HG03342 (cell line): ENCODE data around the gene HGD.
"Not testable (repeated sequence)": the region's sequence is repeated elsewhere in the genome, so short reads cannot be mapped to it uniquely, and the experiment has no call there.

Source experiments
- ATAC-seq: cut with Tn5 transposase; IDR thresholded peaks from one replicate; pipeline ENCODE4 v1.9.1; 2021; ENCODE audit warnings: mild to moderate bottlenecking, moderate library complexity; ENCODE audit not compliant: unreplicated experiment

HGD gene

DNA sequence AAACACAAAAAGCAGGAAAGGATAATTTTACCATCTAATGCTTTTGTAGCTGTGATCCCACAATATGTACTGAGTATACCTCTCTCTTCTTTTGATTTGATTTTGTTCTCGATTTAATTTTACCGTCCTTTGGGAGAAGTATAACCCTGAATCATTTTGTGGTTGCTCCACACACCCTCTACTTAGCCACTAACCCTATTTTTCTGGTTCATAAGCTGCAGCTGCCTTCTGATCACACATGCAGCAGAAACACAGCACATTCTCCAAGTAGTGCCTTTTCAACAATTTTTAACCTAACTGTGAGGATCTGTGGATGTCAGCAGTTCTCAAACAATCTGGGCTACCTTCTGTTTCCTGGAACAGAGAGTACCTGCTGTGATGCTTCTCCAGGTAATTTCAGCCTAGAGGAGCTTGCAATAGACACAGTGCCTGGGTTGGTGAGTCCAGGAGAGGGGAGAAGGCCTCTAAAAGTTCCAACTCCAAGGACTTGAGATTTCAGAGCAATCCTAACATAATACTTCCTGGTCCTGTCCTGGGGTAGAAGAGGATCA is 40.3 kb downstream of the HGD start:
- no peak for ATAC-seq

DNA sequence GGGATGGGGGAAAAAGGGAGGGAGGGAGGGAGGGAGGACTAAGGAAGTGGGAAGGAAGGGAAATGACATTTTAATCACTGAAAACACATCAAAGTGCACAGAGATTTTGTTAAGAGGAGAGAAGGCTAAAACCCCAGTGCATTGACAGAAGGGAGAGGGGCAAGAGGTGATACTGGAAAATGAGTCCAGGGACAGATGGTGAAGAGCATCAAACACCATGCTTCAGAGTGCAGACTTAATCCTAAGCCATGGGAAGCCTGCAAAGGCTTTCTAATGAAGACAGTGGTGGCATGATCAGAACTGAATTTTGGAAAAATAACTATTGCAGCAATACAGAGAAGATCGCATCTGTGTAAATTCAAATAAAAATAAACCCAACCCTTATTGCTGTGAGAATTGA is 41.8 kb downstream of the HGD start:
- ATAC-seq, result no peak

DNA sequence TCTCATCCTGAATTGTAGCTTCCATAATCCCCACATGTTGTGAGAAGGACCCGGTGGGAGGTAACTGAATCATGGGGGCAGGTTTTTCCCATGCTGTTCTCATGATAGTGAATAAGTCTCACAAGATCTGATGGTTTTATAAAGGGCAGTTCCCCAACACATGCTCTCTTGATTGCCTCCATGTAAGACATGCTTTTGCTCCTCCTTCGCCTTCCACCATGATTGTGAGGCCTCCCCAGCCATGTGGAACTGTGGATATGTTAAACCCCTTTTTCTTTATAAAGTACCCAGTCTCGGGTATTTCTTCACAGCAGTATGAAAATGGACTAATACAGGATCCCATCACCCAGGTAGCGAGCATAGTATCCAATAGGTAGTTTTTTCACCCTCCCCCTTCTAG is 43.2 kb downstream of the HGD start:
- ATAC-seq, result not testable (repeated sequence)

DNA sequence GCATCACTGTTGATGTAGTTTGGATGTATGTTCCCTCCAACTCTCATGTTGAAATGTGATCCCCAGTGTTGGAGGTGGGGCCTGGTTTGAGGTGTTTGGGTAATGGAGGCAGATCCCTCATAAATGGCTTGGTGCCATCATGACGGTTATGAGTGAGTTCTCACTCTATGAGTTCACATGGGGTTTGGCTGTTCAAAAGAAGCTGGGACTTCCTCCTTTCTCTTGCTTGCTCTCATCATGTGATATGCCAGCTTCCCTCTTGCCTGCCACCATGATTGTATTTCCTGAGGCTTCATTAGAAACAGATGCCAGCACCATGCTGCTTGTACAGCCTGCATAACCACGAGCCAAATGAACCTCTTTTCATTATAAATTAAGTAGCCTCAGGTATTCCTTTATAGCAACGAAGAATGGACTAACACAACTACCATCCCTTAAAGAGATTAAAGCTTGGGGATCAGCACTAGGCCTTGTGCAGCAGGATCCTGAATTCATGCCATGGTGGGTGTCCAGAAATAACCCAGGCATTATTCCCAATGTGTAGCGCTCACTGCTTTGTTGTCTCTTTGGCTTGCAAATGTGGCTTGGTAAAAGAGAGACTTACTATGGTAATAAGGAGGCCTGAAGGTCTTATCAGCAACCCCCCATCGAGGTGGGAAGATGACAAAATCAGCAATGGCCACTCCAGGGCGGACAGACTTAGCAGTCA is 44.0 kb downstream of the HGD start:
- ATAC-seq, result no peak

DNA sequence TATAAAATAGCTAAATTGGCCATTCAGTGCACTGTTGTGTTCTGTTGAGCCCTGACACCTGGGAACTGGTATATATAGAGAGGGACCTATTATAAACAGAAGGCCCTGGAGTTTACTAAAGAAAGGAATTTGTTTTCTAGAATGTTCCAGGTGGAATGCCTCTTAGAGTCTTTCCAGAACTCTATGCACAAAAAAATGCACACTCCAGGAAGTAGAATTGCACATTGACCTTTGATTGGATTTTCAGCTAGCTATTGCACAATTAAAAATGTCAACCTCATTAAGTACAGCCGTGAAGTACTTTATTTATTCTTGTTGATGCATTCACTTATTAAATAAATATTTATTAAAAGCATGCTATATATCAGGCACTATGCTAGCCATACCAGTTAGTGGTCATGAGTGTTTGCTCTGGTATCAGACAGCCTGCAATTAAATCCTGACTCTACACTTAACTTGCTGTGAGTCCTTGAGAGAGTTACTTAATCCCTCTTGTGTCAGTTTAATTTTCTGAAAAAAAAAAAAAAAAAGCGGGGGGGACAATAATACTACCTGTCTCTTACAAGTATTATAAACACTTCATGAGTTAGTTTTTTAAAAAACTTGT is 45.1 kb downstream of the HGD start:
- no peak for ATAC-seq

DNA sequence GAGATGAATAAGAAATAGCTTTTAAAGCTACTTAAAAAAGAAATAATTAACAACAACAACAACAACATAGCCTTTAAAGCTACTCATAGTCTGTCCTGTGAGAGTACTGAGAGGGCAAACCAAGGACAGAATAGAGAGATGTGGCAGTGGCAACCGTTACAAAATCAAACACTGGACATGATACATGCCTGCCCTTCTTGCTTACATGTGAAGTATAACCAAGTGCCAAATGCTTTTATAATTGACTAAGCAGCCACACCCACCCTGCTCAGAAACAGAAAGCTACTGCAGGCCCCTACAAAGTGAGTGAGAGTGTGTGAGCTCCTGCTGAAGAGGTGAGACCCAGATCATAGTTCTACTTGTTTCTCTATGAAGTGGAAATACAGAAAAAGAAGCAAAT is 47.5 kb downstream of the HGD start:
- ATAC-seq, result no peak

DNA sequence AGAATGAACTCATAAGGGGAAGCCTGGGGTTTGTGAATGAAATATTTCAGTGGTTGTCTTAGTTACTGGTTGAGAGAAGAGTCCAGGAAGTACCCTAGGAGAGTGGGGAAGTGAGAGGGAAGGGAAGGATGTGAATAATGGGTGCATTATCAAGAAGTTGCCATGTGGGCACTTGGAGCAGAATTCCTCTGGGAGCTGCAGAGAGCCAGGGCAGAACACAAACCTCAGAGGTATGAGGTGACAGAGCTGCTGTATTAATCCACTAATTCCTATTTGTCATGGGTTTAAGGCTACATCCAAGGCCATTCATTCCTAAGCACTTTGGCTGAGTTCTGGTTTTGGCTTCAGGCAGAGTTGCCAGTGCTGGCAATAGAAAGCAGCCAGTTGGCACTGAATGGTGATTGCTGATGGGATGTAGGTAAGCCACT is 56.9 kb downstream of the HGD start:
- no peak for ATAC-seq

DNA sequence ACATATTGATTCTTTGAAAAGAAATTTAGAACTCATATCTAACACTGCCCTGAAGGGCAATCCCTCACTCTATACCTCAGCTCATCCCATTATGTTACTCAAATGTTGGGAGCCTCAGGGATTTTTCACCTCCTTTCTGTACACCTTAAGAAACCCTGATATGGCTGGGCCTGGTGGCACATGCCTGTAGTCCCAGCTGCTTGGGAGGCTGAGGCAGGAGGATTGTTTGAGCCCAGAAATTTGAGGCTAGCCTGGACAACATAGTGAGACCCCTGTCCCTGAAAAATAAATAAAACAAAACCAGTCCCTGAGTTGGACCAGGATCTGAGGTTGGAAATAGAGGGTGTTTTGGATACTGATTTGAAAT is 58.3 kb downstream of the HGD start:
- ATAC-seq, result no peak

DNA sequence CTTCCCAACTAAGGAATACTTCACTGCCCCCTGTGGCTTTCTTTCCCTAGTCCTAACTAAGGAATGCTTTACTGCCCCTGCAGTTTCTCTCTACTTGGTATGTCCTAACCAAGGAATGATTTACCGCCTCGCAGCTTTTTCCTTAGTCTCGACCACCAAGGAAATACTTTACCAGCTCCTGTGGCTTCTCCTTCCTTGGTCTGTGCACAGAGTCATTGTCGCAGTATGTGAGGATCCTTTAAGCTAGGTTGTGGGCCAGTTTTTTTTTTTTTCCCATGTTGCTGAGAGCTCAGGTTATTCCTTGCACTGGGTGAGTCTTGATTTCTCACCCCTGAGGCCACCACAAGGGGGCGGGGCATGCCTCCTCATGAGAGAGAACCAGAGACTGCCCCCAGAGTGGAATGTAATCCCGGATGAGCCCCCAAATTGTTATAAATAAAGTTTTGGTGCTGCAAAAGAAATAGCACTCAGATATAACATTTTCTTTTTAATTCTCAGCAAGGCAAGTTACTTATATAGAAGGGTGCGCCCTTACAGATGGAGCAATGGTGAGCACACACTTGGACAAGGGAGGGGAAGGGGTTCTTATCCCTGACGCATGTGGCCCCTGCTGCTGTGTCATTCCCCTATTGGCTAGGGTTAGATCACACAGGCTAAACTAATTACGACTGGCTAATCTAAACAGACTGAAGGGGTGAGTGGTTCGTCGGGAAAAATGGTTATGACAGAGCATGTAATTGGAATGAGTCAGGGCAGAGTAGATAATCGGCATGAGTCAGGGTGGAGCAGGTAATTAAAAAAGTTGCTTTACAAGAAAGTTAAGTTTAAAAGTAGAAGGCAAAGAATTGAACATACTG is 58.9 kb downstream of the HGD start:
- no peak for ATAC-seq

DNA sequence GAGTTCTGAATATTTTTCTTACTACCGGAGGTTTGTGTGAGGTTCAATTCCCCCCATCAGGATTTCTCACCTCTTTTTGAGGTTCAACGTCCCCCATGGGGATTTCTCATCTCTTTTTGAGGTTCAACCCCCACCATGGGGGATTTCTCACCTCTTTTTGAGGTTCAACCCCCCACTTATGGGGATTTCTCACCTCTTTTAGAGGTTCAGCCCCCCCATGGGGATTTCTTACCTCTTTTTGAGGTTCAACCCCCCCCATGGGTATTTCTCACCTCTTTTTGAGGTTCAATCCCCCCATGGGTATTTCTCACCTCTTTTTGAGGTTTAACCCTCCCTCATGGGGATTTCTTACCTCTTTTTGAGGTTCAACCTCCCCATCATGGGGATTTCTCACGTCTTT is 59.6 kb downstream of the HGD start:
- ATAC-seq, result no peak

DNA sequence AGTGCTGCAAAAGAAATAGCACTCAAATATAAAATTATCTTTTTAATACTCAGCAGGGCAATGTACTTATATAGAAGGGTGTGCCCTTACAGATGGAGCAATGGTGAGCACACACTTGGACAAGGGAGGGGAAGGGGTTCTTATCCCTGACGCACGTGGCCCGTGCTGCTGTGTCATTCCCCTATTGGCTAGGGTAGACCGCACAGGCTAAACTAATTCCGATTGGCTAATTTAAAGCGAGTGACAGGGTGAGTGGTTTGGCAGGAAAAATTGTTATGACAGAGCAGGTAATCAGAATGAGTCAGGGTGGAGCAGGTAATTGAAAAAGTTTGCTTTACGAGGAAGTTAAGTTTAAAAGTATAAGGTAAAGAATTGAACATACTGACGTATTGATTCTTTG is 65.3 kb downstream of the HGD start:
- ATAC-seq, result not testable (repeated sequence)

DNA sequence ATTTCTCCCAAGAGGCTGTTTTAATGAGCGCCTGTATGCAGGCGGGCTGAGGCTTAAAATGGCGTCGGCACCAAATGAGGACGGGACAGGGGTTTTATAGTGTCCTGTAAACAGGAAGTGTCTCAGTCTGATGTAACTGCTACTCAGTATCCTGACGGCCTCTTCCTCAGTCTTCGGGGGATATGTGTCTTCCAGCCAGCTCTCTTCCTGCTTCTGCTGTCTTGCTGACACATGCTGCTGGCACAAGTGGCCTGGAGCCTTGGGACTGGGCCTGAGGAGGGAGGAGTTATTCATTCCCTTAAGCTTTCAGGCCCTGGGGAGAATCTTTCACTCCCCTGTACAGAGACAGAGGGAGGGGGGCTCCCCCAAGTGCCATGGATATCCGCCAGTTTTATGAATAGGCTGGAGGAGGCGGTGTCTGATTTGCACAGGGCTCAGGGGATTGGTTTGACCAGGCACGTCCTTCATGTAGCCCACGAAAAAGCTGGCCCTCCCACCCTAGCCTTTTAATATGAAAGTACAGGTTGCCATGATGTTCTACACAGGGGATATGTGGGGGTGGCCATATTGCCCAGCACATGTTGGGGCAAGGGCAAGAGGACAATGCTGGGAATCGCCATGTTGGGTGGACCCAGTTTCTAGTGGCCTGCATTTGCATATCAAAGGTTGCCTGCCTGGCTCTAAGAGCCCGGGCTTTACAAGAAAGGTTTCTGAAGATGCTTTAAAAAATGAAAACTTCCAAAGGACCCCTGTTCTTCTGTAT is 66.0 kb downstream of the HGD start:
- no peak for ATAC-seq

DNA sequence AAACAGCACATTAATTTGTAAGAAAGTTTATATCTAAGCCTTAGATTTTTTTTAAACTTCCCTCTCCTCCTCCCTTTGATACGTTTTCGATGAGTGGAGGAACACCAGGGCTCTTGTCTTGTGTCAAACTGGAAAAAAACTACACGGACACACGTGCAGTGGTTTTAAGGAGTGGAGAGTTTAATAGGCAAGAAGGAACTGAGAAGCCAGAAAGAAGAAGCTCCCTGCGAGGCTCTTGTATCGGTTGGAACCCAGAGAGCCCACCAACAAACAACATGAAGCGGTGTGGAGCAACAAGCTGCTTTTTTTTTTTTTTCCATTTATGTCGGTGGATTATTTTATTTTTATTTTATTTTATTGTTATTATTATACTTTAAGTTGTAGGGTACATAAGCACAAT is 67.3 kb downstream of the HGD start:
- no peak for ATAC-seq

DNA sequence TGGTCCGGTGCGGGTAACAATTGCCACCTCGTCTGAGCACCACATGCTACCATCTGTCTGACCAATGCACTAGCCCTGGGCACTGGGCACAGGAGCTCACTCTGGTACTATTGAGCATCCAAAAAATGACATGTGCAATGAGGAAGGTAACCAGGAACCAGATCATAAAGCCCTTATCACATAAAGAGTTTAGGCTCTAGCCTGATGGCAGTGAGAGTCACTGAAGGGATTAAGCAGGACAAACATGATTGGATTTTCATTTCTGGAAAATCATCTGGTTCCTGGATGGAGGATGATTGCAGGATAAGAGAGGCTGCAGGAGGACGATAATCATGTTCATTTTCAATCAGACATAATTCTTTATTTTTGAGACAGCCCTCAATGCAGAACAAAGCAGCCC is 73.5 kb downstream of the HGD start:
- ATAC-seq, result no peak

DNA sequence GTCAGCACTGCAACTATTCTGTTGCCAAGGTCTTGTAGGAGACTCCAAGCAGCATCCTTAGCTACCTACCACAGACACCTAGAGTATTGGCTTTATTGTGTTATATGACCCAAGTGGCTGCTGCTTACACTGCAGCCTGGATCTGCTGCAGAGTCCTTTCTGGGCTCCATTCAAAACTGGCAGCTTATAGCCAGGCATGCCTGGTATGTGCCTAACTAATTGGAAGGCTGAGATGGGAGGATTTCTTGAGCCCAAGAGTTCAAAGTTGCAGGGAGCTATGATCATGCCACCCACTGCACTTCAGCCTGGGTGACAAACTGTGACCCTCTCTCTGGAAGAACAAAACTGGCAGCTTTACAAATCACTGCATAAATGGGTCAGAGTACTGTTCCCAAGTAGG is 77.3 kb downstream of the HGD start:
- no peak for ATAC-seq

DNA sequence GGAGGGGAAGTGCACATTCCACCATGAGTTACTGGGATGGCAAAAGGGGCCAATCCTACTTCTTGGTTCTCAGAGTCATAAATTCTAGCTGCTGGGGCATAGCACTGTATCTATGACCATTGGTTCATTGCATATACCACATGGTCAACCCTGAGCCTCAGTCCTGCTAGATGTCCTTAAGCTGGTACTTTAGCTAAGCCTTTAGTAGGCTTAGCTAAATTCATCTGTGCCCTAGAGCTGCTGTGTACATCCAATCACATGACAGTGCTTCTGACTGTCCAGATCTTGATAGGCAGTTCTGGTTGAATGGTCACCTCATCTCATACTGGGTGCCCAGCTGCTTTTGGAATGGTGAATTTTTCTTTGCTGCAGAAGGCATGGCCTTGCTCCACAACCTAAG is 77.7 kb downstream of the HGD start:
- no peak for ATAC-seq

DNA sequence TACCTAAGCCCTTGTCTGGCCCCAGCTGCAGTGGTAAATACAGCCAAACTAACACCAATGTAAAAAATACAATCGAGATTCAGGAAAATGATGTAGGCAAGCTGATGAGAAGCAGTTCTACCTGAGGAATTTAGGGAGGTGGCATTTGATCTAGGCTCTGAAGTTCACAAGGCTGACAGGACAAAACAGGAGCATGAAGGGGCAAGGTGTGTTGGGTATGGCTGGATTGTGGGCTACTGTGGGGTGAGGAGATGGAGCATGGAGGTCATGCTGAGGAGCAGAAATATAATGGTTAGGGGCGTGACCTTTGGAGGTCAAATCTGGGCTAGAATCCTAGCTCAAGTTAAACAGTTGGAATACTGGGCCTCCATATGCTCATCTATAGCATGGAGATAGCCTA is 79.4 kb downstream of the HGD start:
- no peak for ATAC-seq

DNA sequence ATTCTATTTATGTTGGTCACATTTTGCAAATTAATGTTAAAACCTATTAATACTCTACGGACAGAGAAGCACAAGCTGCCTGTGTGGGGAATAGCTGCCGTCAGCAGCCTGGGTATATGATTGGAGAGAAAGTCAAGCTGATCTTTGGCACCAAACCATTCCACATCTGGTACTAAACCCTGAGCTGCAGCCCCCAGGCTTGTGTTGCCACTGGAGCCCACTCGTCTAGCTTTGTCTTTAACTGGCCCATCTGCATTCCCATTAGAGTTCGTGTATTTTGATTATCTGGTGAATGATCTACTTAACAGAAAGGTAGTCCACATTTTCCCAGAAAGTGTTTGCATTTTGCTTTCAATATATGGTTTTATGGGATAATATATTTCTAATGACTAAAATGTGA is 80.5 kb downstream of the HGD start:
- ATAC-seq, result no peak

DNA sequence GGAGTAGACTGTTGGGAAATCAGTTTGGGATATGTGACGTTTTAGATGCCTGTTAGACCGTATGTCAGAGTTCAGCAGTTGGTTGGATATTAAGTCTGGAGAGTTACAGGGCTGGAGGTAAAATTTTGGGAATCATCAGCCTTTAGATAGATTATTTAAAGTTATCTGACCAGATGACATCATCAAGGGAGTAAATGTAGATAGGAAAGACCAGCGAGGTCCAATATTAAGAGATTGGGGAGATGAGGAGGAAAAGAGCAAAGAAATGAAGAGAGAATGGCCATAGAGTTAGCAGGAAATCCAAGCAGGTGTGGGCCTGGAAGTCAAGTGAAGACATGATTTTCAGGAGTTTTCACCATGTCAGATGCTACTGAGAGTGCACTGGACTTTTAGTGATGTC is 82.8 kb downstream of the HGD start:
- ATAC-seq, result no peak

DNA sequence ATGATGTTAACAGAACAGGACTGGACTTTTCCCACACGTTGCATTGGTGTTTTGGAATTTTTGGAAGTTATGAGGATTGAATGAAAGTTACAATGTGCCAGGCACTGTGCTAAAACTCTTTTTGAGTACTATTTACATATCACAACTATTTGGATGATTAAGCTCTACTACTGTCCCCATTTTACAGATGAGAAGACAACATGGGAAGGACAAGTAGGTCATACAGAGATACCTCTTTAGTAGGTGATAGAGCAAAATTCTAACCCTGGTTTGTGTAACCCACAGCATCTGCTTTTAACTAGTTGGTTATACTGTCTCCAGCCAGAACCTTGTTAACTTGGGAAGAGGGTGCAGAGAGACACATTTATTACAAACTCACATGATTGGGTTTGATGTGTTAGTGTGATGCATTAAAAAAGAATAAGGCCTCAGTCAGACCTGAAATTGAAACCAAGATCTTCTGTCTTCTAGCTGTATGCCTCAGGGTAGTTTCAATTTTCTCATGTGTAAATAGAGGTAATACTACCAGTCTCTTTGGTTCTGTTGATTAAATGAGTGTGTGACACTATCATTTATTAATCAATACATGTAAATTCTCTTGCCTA is 84.5 kb downstream of the HGD start:
- ATAC-seq, result peak; percentile 31

DNA sequence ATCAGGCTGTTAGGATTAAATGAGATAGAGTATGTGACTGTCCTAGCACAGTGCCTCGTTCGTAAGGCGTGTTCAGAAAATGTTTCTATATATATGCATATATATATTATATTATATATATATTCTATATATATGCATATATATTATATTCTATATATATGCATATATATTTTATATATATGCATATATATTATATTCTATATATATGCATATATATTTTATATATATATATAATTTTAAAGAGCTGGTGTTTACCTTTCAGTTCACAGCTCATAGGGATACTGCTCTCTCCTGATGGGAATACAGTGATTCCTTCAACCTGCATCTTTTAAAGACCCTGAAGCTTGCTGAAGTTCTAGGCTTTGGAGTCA is 85.2 kb downstream of the HGD start:
- no peak for ATAC-seq
